ENCODE measurements around the gene CRACDL.

CRACDL gene

DNA sequence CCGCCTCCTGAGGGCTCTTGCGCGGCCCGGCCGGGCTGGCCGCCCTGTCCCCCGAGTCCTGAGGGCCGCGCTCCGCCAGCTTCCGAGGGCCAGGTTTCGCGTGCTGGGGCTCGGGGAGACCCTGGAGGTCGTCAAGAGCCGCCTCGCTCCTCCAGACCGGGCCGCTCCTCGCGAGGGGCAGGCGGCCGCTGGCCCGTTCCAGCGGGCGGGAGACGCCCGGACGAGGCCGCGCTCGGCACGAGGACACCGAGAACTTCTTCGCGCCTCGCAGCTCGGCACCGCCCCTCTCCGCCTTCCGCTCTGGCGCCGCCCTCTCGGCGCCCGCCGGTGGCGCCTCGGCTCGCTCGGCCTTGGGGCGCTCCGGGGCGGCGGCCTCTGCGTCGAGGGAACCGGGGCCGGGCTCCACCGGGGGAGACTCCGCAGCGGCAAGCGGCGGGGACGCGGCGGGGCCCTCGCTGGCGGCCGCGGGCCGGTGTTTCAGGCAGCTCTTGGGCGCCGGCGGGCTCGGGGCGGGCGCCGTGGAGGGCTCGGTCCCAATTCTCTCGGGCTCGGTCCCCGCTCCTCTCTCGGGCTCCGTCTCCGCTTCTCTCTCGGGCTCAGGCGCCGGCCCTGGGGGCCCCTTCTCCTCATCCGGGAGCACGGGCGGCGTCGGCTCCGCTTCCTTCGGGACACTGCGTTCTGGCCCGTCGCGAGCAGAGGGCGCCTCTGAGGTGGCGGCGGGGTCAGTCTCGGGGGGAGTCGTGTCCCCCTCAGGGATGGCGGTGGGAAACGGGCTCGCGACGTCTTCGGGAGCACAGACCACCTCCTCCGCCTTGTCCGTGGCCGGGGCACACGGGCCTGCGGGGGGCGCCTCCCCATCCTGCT lies 113.5 kb downstream of the CRACDL start:
- DNase-seq = peak; percentile 54

- no peak for DNase-seq
Observed at GRCh38 chr2:98821629-98822135, 114.3 kb downstream of the CRACDL start.

DNA sequence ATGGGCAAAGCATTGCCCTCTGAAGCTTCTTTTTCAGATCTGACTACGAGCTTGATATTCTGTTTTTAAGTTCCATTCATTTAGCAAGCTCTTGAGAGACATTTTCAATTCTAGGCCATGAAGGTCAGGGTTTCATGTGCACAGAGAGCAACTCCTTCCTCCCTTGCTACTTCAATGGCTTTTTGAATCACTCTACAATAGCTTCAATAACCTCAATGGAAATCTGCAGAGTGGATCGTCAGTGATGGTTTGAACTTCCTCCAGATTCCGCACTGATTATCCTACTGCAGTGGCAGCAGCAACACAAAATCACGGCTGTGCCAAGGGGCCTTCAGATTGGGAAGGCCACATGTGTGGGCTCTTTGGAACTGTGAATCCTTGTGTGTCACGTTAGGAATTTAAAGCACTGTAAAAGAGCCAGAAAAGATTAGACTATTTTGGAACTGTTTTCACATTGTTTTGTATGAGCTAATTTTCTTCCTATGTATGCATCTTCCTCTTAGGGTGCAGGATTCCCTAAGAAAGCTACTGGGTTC lies 116.7 kb downstream of the CRACDL start:
- no peak for DNase-seq

DNA sequence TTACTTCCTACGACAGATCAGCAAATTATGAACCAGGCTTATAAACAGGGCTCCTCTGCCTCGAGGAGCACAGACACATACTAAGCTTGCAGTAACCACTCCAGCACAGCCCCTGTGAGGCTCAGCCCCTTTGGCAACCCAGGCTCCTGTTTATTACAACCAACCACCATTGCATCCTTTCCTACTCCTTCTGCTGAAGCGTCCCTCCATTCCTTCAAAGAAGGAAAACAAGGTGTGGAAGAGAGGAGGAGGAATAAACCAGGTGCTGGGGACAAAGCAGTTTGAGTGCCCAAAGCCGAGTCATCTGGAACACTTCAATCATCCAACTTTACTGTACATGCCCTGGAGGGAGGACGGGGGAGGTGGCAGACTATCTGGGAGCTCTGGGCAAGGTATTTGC lies 117.9 kb downstream of the CRACDL start:
- no peak for DNase-seq

- DNase-seq = no peak
Observed at GRCh38 chr2:98816281-98816680, 119.7 kb downstream of the CRACDL start.

- no peak for DNase-seq
Observed at GRCh38 chr2:98815795-98816194, 120.2 kb downstream of the CRACDL start.

DNA sequence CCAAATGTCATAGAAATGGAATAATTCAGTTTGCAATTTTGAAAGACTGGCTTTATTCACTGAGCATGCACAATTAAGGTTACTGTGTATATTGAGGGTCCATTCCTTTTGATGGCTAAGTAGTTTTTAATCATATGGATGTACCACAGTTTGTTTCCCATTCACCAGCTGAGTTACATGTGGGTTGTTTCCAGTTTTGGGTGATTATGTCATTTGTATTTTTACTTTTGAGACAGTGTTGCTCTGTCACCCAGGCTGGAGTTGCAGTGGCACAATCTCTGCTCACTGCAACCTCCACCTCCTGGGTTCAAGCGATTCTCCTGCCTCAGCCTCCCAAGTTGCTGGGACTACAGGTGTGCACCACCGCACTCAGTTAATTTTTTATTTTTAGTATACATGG lies 124.3 kb downstream of the CRACDL start:
- peak; percentile 38 for DNase-seq

DNA sequence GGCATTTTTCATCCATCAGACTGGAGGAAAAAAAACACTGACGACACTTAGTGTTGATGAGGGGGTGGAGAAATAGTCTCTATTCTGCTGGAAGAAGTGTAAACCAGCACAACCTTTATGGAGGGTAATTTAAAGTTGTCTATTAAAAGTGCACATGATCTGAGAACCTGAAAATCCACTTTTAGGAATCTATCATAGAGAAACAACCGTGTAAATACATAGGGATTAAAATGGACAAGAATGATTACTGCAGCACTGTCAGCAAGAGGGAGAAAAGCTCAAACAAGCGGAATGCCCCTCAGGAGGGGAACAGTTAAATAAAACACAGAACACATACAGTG lies 125.5 kb downstream of the CRACDL start:
- DNase-seq = no peak

DNA sequence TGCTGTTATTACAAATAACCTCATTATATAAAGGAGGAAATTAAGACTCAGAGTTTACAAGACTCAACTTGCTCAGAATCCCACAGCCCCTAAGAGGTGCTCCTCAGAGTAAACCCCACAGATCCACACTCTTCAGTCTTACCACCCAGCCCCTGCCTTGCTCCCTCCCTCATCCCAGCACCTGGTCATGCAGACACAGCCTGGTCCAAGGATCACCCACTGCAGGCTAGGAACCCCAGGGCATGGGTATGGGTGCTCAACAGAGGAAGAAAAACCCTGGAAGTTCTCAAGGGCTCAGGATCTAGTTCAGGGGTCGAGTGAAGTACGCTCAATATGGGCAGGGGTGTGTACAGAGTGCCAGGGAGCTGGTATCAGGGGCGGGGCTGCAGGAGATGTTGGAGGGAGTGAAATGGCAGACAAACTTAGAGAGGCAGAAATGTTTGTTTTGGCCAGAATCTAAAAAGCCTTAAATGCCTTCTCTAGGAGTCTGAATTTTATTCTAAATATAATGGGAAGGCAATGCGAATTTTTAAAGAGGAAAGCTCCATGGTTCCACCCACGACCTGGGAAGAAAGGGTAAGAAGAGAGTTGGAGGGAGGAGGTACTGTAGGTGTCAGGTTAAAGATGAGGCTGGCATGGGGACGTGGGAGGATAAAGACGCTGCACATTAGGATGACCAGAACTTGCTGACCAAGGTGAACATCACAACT lies 126.0 kb downstream of the CRACDL start:
- DNase-seq = no peak

DNA sequence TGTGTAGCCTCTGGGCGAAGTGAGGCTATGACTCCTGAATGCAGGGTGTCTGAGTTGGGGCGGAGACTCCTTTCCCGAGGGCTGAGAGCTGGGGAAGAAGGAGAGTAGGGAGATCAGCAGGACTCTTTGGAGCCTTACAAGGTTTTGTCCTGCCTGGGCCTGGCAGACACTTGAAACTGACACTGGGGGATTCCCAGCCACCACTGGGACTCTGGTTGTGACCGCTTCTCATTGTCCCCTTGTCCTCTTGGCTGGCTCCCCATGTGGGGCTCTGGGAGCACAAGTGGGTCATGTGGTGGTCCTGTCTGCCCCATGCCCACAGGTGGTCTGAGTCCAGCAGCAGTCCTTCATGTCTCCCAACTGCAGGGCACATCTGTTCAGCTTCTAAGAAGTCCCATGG lies 126.9 kb downstream of the CRACDL start:
- no peak for DNase-seq

GRCh38 chr2:98808546-98808945 lies 127.5 kb downstream of the CRACDL start:
- DNase-seq = no peak

DNA sequence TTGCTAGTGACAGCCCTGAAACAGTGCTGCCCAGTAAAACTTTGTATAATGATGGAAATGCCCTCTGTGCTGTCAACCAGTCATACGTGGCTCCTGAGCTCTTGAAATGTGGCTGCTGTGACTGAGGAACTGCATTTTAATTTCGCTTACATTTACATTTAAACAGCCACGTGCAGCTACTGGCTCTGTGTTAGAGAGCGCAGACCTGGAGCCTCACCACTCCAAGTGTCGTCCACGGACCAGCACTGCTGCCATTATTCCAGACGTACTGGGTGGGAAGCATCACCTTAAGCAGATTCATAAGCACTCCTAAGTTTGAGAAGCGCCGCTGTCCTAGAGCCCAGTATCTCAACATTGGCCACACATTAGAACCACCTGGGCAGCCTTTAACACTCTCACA lies 128.1 kb downstream of the CRACDL start:
- DNase-seq = no peak

GRCh38 chr2:98807221-98807620 lies 128.8 kb downstream of the CRACDL start:
- DNase-seq = peak; percentile 40

DNA sequence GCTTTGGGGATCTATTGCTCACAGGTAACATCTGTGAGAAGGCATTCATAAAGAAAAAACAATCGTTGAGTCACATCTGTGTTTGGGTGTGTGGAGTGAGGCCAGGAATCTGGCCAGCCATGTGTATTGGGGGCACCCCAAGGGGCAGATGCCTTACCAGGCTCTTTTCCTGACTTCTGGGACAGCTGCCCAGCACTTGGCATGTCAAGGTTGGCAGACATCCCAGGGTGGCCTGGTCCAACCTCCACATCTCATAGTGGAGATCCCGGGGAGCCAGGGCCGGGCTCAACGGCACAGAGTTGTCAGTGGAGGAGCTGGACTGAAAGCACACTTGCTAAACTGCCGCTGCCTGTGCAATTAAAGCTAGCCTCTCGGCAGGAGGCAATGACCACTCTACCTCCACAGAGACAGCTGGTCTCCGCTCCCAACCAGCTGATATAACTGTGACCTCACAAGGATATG lies 129.8 kb downstream of the CRACDL start:
- DNase-seq = no peak

DNA sequence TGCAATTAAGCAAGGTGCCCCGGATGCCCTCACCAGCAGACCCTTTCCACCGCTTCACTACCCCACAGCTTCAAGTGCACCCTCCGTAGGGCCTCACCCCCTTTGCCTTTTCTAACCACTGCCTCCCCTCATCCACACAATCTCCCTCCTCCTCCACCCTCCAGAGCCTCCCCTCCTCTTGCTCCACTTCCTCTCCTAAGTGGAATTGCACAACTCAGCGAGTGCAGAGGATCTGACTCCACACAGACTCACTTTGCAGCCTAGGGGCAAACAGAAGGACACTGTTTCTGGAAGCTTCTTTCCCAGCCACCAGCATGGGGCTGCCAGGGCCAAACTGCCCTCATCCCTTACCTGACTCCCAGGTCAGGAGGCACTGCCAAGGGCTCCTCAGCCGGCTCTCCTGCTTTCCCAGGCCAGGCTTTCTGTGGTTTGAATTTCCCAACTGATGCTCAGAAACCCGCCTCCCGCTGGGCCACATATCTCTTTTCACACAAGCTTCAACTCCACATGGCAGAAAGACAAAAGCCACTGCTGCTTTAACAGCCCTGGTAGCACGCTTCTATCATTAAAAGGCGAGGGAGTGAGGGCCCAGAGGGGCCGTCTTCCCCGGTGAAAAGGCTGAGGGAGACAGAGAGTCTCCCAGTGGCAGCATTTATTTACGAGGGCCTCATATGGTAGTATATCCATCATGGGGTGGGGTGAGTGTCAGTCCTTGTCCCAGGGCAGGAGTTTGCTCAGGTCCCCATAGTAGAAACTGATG lies 130.4 kb downstream of the CRACDL start:
- peak; percentile 90 for DNase-seq

- DNase-seq = no peak
Observed at GRCh38 chr2:98804736-98805135, 131.3 kb downstream of the CRACDL start.

DNA sequence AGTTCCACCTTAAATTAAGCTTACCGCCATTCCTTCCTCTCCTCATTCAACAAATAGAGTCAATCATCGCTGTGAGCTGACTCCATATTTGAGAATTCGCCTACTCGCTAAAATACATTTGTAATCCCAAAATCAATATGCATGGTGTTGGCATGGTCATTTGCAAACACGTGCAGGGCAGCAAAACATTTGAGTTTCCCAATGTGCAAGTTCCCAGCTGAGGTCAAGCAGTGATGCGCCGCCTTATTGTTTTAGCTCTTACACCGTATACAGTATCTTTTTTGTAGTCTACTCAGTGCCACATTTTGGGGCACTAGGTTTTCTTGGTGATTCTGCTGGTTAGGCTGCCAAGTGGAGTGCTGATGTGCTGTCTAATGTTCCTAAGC lies 131.8 kb downstream of the CRACDL start:
- no peak for DNase-seq

- no peak for DNase-seq
Observed at GRCh38 chr2:98803405-98804264, 132.4 kb downstream of the CRACDL start.

DNA sequence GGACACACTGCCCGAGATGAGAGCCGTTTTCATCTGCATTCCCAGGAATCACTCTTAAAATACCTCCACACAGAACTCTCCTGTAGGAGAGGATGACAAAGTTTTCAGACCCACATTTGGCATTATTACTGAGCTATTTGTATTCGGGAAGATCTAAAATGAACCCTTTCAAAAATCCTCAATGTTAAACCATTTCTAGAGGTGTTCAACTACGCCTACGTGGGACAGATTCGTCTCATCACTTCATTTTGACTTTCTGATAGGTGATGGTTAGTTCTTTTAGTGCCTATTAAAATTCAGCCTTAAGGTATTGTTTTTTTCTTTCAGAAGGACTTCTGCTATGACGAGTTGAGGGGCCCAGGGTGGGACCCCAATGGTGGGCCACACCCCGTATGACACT lies 133.7 kb downstream of the CRACDL start:
- DNase-seq = no peak

DNA sequence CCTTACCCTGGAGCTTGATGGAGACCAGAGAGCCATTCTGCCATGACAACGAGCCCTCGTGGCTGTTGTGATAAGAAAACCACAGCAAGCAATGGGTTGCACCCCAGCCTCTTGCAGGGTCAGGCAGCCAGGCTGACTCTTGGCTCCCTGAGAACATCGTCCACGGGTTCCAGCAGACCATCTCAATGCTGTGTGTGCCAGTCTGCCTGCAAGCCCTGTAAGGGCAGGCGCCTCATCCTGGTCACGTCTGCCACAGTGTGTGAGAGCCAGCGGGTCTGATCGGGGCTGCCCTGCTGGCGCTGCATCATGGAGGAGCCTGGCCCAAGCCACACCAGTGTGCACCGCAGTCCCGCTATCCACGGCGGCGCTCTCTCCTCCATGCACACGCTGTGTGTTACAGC lies 134.1 kb downstream of the CRACDL start:
- no peak for DNase-seq

- DNase-seq = no peak
Observed at GRCh38 chr2:98801286-98801685, 134.7 kb downstream of the CRACDL start.
